Activated T-helper 17 cell treated with anti-CD3 and anti-CD28 coated beads, Interleukin-2, amount 50 U/mL, for 72 hours (primary cell): Measurements from ENCODE around the gene PCYT1A. TPM values are rescaled to one million over a fixed set of nuclear protein-coding genes. Genes with fewer than 3 reads are reported as not detected.
"Not testable (repeated sequence)": the region's sequence is repeated elsewhere in the genome, so short reads cannot be mapped to it uniquely, and the experiment has no call there.

Experiments
- ATAC-seq: fragments of 150-1000 bp; cut with Tn5 transposase; replicated peaks from 2 replicates; pipeline ENCODE4 v1.10.0; 2021; ENCODE audit warnings: mild to moderate bottlenecking, moderate library complexity
- H3K27ac Mint-ChIP-seq: one replicate; pipeline ENCODE4 v1.8.0; 2022; ENCODE audit warnings: mixed read lengths
- H3K27me3 Mint-ChIP-seq: one replicate; pipeline ENCODE4 v1.8.0; 2022; ENCODE audit warnings: mixed read lengths
- H3K36me3 Mint-ChIP-seq: one replicate; pipeline ENCODE4 v1.8.0; 2022; ENCODE audit warnings: low read depth, mild to moderate bottlenecking, mixed read lengths
- H3K4me1 Mint-ChIP-seq: one replicate; pipeline ENCODE4 v1.8.0; 2022; ENCODE audit warnings: mixed read lengths
- H3K4me3 Mint-ChIP-seq: one replicate; pipeline ENCODE4 v1.8.0; 2022; ENCODE audit warnings: mild to moderate bottlenecking, mixed read lengths
- H3K9me3 Mint-ChIP-seq: one replicate; pipeline ENCODE4 v1.8.0; 2022; ENCODE audit warnings: mixed read lengths
- total RNA-seq, 2 donors: library from RNA; stranded (reverse); gene quantifications; one replicate each; pipeline ENCODE4 v1.2.3, GENCODE V29; 2022

Gene PCYT1A
- total RNA-seq, 2 donors from 2014 or later: 50.8 to 62.0 TPM

DNA sequence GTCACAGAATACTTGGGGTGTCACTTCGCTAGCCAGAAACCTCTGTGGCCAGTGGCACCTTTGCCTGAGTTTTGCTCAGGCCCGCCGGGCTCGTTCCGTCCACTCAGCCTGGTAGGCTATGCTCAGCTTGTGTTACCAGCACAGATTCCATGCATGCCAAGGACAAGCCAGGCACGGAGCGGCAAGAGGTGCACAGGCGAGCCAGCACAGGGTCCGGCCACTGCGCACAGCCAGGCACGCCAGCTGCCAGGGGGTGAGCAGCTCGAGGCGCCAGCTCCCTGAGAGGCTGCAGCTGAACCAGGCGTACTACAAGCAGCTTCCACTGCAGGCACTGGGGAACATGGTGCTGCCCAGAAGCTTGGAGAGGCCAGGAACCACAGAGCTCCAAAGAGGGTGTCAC is 14.7 kb downstream of the PCYT1A start:
- H3K9me3 Mint-ChIP-seq: peaks cover 4% of the 10 kb centered on the region
- peak overlapping the region; percentile 81 for H3K27ac Mint-ChIP-seq
- peaks cover 41% of the 10 kb centered on the region for H3K4me1 Mint-ChIP-seq
- H3K36me3 Mint-ChIP-seq: peaks cover 62% of the 10 kb centered on the region
- peak overlapping the region; percentile 89 for H3K4me3 Mint-ChIP-seq
- no peak for ATAC-seq
- H3K27me3 Mint-ChIP-seq: no peaks in the 10 kb centered on the region

DNA sequence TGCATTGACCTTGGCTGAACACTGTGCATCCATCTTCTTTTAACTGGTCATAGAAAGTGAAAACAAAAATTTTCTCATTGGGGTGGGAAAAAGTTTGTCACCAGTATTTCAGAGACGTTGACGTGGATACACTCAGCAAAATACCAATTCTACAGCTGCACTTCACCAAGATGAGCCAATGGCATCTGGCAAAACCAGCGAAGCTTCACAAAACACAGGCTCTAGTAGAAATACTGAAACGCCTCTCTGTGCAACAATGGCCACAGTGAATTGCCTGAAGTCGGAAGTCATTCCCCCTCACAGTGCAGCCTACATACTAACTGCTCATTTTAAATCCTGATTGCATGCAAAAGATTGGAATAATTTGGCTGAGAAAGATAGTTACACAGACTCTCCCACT is 17.0 kb downstream of the PCYT1A start:
- Mint-ChIP-seq H3K4me1 (peaks cover 33% of the 10 kb centered on the region), H3K4me3 (no peak overlapping the region), H3K36me3 (peaks cover 80% of the 10 kb centered on the region), H3K9me3 (peaks cover 4% of the 10 kb centered on the region), H3K27me3 (no peaks in the 10 kb centered on the region), H3K27ac (peak overlapping the region; percentile 35)
- no peak for ATAC-seq

DNA sequence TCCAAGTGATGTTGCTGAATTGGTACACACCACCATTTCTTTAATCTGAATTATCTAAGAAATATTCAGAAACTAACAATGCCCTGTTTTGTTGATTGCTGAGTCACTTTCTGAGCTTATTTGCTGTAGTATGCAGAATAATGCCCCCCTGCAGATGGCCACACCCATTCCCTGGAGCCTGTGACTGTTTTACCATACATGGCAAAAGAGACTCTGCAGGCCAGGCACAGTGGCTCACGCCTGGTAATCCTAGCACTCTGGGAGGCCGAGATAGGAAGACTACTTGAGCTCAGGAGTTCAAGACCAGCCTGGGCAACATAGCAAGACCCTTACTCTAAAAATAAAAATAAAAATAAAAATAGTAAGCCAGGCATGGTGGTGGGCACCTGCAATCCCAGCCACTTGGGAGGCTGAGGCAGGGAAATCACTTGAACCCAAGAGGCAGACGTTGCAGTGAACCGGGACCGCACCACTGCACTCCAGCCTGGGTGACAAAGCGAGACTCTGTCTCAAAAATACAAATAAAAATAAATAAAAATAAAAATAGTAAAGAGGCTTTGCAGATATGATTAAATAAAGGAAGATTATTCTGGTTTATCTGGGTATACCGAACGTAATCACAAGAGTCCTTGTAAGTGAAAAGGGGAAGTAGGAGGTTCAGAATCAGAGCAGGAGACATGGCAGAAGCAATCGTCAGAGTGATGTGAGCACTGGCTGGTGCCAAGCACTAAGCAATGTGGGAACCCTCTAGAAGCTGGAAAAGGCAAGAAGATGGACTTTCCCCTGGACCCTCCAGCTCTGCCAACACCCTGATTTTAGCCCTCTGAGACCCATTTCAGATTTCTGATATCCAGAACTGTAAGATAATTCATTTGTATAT is 19.0 kb downstream of the PCYT1A start:
- peaks cover 20% of the 10 kb centered on the region for H3K4me1 Mint-ChIP-seq
- H3K27ac Mint-ChIP-seq: no peak overlapping the region
- H3K36me3 Mint-ChIP-seq: peaks cover 85% of the 10 kb centered on the region
- no peaks in the 10 kb centered on the region for H3K27me3 Mint-ChIP-seq
- no peaks in the 10 kb centered on the region for H3K9me3 Mint-ChIP-seq
- ATAC-seq: no peak
- H3K4me3 Mint-ChIP-seq: no peak overlapping the region

DNA sequence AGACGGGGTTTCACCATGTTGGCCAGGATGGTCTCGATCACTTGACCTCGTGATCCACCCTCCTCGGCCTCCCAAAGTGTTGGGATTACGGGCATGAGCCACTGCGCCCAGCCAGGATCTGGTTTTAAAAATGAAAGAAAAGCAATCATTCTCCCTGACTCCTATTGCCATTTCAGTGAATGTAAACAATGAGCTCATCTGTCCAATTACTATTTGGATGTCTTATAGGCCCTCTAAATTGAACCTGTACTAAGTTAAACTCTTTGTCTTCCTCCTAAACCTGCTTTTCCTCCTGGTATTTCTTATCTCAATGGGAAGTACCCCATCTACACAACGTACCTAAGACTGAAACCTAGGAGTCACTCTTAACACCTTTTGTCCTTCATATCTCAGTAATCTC is 23.7 kb downstream of the PCYT1A start:
- no peaks in the 10 kb centered on the region for H3K4me1 Mint-ChIP-seq
- no peaks in the 10 kb centered on the region for H3K27me3 Mint-ChIP-seq
- no peak overlapping the region for H3K4me3 Mint-ChIP-seq
- no peak for ATAC-seq
- peak overlapping the region; percentile 2 for H3K27ac Mint-ChIP-seq
- no peaks in the 10 kb centered on the region for H3K9me3 Mint-ChIP-seq
- H3K36me3 Mint-ChIP-seq: peaks cover 87% of the 10 kb centered on the region

DNA sequence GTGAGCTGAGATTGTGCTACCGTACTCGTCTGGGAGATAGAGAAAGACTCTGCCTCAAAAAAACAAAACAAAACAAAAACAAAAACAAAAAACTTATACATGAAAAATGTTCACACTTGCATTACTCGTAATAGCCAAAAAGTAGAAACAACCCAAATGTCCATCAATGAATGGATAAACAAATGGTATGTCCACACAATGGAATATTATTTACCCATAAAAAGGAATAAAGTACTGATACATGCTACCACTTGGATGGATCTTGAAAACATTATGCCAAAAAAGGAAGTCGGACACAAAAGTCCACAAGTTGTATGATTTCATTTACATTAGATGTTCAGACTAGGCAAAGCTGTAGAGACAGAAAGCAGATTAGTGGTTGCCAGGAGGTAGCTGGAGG is 26.7 kb downstream of the PCYT1A start:
- Mint-ChIP-seq H3K4me1 (no peaks in the 10 kb centered on the region), H3K4me3 (no peak overlapping the region), H3K27ac (peak overlapping the region; percentile 22), H3K9me3 (no peaks in the 10 kb centered on the region), H3K27me3 (no peaks in the 10 kb centered on the region), H3K36me3 (peaks cover 87% of the 10 kb centered on the region)
- ATAC-seq: no peak

DNA sequence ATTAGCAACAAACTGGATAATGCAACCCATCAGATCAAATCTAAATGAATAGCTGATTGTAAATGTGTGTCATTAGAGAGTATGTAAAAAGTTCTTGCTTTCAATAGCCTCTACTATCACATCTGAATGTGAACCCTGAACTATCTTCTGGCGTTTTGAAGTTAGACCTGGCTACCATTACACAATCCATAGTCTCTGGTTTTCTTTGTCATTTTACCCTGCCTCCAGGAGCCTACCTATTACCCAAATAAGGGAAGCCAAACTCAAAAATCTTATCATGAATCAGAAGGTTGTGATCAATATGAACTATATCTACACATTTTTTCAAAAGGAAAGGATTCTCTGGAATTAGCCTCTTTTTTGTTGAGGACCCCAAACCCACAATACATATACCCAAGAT is 31.8 kb downstream of the PCYT1A start:
- Mint-ChIP-seq H3K27ac (peak overlapping the region; percentile 38), H3K9me3 (no peaks in the 10 kb centered on the region), H3K36me3 (peaks cover 68% of the 10 kb centered on the region), H3K4me3 (no peak overlapping the region), H3K27me3 (no peaks in the 10 kb centered on the region), H3K4me1 (peaks cover 19% of the 10 kb centered on the region)
- no peak for ATAC-seq

DNA sequence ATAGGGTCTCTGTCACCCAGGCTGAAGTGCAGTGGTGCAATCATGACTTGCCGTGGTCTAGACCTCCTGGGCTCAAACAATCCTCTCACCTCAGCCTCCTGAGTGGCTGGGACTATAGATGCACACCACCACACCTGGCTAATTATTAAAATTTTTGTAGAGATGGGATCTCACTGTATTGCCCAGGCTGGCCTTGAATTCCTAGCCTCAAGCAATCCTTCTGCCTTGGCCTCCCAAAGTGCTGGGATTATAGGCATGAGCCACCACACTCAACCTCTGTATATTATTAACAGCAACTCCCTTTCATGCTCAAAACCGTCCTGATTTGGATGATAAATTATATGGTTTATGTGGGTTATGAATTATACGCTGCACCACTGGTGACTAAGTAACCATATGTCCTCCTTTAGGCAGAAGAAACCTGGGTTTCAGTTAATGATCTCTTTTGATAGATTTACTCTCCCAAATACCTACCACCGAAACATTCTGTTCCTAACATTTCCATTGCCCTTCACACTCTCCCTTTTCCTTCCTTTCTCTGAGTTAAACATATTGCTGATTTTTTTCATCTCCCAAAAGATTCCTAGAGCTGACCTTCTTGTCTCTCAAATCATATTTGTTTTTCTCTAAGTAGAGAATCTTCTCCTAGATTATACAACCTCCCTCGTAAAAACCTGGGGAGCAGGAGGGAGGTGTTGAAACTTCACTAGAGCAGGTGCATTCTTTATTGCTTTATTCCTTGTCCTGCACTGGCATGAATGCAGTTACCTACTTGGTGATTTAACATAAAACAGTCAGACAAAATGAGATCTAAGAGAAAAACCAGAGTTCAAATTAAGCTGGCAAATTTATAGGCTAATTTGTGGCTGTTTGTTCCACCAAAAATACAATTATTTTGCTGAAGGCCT is 32.9 kb downstream of the PCYT1A start:
- Mint-ChIP-seq H3K27ac (peak overlapping the region; percentile 3), H3K9me3 (no peaks in the 10 kb centered on the region), H3K36me3 (peaks cover 60% of the 10 kb centered on the region), H3K4me1 (peaks cover 19% of the 10 kb centered on the region), H3K27me3 (no peaks in the 10 kb centered on the region), H3K4me3 (no peak overlapping the region)
- ATAC-seq: peak; percentile 60

DNA sequence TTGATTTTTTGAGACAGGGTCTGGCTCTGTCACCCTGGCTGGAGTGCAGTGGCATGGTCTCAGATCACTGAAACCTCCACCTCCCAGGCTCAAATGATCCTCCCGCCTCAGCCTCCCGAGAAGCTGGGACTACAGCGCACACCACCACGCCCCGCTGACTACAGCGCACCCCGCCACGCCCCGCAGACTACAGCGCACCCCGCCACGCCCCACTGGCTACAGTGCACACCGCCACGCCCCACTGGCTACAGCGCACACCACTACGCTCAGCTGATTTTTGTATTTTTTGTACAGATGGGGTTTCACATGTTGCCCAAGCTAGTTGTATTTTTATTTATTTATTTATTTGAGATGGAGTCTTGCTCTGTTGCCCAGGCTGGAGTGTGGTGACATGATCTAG is 35.6 kb downstream of the PCYT1A start:
- peak overlapping the region; percentile 75 for H3K27ac Mint-ChIP-seq
- H3K36me3 Mint-ChIP-seq: peaks cover 54% of the 10 kb centered on the region
- no peaks in the 10 kb centered on the region for H3K9me3 Mint-ChIP-seq
- no peak for ATAC-seq
- H3K4me1 Mint-ChIP-seq: peaks cover 19% of the 10 kb centered on the region
- H3K4me3 Mint-ChIP-seq: peak overlapping the region; percentile 40
- H3K27me3 Mint-ChIP-seq: no peaks in the 10 kb centered on the region

DNA sequence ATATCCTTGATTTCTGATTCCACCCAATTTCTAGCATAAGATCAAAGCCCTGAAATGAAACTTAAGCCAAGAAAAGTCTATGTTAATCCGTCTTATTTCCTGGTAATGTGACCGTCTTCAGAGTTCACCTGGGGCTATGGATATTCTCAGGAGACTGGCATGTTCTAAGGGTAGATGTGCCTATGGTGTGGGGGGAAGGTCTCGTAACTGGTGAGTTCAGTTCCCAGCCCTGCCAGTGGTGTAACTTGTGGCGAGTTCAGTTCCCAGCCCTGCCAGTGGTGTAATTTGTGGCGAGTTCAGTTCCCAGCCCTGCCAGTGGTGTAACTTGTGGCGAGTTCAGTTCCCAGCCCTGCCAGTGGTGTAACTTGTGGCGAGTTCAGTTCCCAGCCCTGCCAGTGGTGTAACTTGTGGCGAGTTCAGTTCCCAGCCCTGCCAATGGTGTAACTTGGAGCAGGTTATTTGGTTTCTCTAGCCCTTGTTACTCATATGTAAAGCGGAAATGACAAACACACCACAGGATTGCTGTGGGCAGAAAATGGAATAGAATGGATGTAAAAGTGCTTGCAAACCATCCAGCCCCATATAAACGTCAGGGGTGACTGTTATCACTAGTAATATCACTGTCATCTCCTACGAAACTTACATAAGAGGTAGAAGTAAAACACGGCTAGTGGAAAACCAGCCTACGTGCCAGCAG is 40.8 kb downstream of the PCYT1A start:
- ATAC-seq: peak; percentile 98
- Mint-ChIP-seq H3K27ac (peak overlapping the region; percentile 33), H3K36me3 (peaks cover 52% of the 10 kb centered on the region), H3K27me3 (no peaks in the 10 kb centered on the region), H3K9me3 (no peaks in the 10 kb centered on the region), H3K4me1 (peaks cover 6% of the 10 kb centered on the region), H3K4me3 (peak overlapping the region; percentile 26)

DNA sequence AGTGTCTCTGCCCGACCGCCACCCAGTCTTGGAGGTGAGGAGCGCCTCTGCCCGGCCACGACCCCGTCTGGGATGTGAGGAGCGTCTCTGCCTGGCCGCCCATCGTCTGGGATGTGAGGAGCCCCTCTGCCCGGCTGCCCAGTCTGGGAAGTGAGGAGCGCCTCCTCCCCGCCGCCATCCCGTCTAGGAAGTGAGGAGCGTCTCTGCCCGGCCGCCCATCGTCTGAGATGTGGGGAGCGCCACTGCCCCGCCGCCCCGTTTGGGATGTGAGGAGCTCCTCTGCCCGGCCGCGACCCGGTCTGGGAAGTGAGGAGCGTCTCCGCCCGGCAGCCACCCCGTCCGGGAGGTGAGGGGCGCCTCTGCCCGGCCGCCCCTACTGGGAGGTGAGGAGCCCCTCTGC is 43.4 kb downstream of the PCYT1A start:
- not testable (repeated sequence) for H3K4me1 Mint-ChIP-seq

DNA sequence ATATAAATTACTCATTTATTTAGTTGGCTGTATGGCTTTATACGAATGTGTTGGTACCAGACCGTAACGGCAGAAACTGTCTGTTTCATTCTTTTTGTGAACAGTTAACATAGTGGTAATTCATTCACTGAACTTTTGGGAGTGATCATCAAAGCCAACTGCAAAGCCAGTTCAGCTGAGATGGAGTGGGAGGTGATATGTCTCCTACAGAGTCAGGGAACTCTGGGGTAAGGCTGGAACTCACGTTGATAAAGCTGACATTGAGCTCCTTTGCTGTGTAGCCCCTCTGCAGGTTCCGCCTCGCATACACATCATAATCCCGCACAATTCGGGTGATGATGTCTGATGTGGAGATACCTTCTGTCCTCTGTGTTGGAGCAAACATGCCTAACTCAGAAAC is 45.8 kb downstream of the PCYT1A start:
- H3K27ac Mint-ChIP-seq: peak overlapping the region; percentile 38

More for the DNA sequence above, 43.4 kb downstream of the PCYT1A start:
- H3K27me3 Mint-ChIP-seq, ATAC-seq, H3K27ac Mint-ChIP-seq, H3K9me3 Mint-ChIP-seq, H3K4me3 Mint-ChIP-seq: not testable (repeated sequence)
- peaks cover 78% of the 10 kb centered on the region for H3K36me3 Mint-ChIP-seq

DNA sequence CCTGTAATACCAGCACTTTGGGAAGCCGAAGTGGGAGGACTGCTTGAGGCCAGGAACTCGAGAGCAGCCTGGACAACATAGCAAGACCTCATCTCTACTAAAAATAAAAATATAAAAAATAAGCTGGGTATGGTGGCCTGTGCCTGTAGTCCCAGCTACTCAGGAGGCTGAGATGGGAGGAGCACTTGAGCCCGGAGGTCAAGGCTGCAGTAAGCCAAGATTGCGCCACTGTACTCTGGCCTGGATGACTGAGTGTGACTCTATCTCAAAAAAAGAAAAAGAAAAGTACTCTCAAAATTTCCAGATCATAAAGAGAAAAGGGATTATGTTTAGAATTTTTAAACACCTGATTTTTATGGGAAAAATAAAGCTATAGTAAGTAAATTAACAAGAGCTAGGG is 47.1 kb downstream of the PCYT1A start:
- Mint-ChIP-seq H3K27ac (no peak overlapping the region), H3K4me1 (peaks cover 6% of the 10 kb centered on the region), H3K27me3 (no peaks in the 10 kb centered on the region), H3K4me3 (no peak overlapping the region), H3K9me3 (no peaks in the 10 kb centered on the region), H3K36me3 (peaks cover 80% of the 10 kb centered on the region)
- no peak for ATAC-seq

More for the DNA sequence above, 45.8 kb downstream of the PCYT1A start:
- Mint-ChIP-seq H3K36me3 (peaks cover 80% of the 10 kb centered on the region), H3K9me3 (no peaks in the 10 kb centered on the region), H3K4me1 (no peaks in the 10 kb centered on the region), H3K27me3 (no peaks in the 10 kb centered on the region), H3K4me3 (no peak overlapping the region)
- no peak for ATAC-seq

DNA sequence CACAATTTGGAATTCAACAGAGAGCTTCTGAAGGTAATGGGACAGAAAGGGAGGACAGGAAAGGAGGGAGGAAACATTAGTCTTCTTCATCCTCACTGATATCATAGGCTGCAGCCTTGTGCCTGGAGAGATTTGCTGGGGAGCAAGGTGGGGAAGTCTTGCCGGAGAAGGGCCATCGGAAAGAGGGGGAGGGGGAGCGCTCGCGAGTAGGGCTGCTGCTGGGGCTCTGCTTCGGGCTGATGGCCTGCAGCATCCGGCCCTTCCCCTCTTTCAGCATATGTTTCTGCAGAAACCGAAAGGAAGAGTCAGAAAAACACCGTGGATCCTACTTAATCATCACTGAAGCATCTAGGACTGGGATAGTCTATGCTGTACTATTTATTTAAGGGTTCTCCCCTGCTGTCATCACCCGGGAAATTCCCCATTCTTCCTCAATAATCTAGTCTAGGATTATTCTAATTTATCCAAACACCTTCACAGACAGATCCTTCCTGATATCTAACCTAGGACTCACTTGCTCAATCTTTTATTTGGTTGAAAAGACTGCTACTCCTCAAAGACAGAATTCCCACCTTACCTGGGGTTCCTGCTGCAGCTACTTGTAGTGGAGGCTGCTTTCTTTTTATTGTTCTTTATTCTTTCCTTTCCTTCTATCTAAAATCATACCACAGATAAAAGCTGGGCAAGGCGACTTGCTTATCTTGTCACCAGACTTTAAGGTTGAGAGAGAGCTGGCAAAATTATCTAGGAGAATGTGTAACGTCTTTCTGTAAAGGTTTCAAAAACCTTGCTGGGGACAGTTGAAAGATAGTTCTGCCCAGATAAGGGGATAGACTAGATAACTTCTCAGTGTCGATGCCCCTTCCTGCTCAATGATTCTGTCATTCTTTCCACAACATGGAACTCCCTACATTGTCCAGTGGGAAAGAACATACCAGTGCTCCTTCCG is 48.6 kb downstream of the PCYT1A start:
- peaks cover 6% of the 10 kb centered on the region for H3K4me1 Mint-ChIP-seq
- H3K4me3 Mint-ChIP-seq: no peak overlapping the region
- H3K36me3 Mint-ChIP-seq: peaks cover 83% of the 10 kb centered on the region
- no peaks in the 10 kb centered on the region for H3K27me3 Mint-ChIP-seq
- H3K9me3 Mint-ChIP-seq: no peaks in the 10 kb centered on the region
- no peak for ATAC-seq
- peak overlapping the region; percentile 64 for H3K27ac Mint-ChIP-seq
